Measurements from ENCODE around the gene CACNA1C.

CACNA1C gene

GRCh38 chr12:2113119-2113912 is 60.5 kb downstream of the CACNA1C start:
- no peak for DNase-seq

GRCh38 chr12:2114071-2114470 is 61.3 kb downstream of the CACNA1C start:
- no peak for DNase-seq

- no peak for DNase-seq
These were observed 62.5 kb downstream of the CACNA1C start for GRCh38 chr12:2115101-2115845.

- DNase-seq: no peak
These were observed 64.8 kb downstream of the CACNA1C start for GRCh38 chr12:2117541-2117940.

- no peak for DNase-seq
These were observed 65.3 kb downstream of the CACNA1C start for GRCh38 chr12:2118061-2118460.

GRCh38 chr12:2118481-2119255 is 65.9 kb downstream of the CACNA1C start:
- DNase-seq: no peak

GRCh38 chr12:2119266-2119665 is 66.5 kb downstream of the CACNA1C start:
- DNase-seq: no peak

DNA sequence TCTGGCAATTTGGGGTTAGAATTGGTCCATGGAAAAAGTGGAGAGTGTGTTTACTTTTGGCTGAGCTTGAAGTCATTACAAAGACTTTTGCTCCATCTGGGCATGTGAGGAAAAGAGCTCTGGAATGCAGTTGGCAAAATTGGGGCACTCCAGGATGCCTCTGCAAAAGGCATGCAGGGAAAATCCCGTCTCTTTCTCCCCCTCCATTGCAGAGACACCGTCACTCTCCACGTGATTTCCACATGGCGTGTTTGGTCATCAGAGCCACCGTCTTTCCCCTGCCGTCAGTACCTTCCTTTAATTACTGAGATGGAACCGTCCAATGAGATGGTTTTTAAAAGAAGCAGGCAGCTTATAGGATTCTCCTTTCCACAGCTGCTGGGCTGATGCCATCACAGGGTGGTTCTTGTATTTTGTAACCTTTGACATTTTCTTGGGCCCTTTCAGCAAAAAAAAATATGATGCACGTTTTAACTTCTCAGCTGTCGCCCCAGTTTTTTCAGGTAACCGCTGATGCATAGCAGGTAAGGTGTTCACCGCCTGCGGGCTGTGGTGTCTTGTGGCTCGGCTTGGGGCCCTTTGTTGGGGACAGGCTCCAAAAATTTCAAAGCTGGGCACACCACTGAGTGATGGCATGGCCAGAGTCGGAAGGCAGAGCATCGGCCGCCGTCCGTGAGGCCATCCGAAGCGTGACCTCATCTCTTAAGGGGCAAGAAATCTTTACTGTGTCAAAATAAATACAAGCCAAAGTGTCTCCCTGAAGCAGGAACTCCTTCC is 68.4 kb downstream of the CACNA1C start:
- DNase-seq: no peak

GRCh38 chr12:2124466-2125023 is 71.8 kb downstream of the CACNA1C start:
- DNase-seq: no peak

GRCh38 chr12:2125651-2126522 is 73.1 kb downstream of the CACNA1C start:
- no peak for DNase-seq

DNA sequence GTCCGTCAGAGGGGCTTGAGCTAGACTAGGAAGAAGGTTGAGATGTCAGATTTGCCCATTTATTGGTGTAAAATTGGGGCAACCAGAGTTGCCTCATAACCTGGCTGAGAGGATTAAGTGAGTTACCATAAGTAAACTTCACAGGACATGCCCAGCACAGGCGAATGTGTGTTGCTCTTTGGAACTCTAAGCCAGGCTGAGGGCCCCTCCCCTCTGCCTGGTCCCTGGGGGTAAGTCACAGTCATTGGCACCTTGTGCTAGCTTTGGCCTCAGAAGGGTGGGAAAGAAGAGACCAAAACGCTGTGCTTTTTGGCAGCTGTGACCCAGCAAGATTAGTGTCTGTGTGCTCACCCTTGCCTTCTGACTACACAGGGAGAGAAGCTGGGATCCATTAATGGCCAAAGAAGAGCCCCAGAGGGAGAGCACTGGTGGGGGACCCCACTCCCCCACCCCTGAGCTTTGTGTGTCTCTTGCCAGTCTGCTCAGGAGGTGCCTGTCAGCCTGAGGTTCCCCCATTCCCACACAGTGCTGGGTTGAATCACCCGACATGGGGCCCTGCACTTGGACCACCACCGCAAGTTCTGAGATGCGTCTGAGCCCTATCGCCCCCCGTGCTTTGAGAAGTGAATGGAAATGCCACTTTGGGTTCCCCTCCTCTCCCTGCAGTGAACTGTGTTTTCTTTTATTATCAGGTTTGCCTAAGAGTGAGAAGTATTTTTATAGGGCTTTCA is 74.1 kb downstream of the CACNA1C start:
- DNase-seq: no peak

DNA sequence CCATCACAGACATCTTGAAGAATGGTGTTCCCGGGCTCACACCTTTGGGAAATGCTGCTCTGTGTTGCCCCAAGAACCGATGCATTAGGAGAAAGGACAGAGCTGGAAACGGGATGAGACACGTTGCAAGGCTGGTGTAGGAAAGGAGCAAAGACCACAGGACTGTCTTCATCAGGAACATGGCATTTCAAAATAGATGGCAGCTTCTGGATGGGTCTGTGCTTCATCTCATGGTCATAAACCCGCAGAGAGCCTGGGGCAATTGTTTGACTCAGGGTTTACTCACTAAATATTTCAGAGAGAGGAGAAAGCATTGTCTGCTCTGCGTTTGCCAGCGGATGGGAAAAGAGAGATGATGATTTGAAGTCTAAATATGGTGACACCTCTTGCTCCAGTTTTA is 76.3 kb downstream of the CACNA1C start:
- DNase-seq: no peak

GRCh38 chr12:2135661-2136418 is 83.1 kb downstream of the CACNA1C start:
- peak; percentile 70 for DNase-seq

- no peak for DNase-seq
These were observed 84.1 kb downstream of the CACNA1C start for GRCh38 chr12:2136901-2137300.

DNA sequence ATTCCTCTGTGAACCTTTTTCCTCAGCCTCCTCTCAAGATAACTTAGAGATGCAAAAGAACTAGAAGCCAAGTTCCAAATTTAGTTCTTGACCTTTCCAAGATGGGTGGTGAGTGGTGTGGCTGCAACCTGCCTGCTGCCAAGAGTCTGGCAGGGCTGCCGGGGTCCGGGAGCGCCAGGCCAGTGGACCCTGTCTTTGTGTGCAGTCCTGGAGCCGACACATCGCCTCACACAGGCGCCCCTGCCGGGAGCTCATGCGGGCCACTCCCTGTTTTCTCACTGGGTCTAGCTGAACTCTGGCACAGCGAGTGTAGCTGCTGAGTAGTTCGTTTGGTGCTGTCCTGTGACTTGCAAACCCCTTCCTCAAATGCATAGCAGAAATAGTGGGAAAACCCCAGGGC is 84.9 kb downstream of the CACNA1C start:
- no peak for DNase-seq

GRCh38 chr12:2138294-2138693 is 85.5 kb downstream of the CACNA1C start:
- DNase-seq: no peak

DNA sequence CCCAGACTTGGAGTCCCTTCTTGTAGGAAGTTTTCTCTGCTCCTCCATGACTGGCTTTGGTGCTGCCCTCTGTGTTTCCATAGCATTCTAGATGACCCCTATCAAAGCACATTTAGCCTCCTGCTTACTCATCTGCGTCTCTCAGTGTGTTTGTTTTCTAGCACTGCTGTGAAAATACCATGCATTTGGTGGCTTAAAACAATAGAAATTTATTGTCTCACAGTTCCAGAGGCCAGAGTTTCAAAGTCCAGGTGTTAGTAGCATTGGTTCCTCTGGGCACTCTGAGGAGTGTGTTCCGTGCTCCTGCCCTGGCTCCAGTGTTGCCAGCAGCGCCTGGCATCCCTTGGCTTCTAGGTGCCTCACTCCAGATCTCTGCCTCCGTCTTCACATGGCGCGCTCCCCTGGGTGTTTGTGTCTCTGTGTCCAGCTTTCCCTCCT is 86.1 kb downstream of the CACNA1C start:
- no peak for DNase-seq

DNA sequence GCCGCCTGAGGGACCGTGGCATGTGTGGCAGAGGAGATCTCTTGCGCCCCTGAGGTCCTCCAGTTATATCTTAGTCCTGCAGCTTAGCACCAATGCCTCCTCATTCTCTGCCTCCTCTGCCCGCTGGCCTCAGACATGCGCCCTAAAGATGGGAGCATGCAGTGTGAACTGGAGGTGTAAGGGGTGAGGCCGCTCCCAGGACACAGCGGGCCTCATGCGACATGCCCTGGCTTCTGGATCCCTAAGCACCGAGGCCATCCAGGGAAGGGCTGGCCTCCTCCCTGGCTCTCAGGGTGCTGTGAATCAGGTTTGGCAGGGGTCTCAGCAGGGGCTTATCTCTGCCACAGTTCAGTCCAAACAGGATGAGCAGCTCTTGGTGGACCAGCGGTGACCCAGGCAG is 86.9 kb downstream of the CACNA1C start:
- DNase-seq: no peak

GRCh38 chr12:2140858-2141519 is 88.2 kb downstream of the CACNA1C start:
- no peak for DNase-seq

Data from NCI-H2171 (cell line).